Endothelial cell (in vitro differentiated cells): ENCODE data around the gene AHCYL1. TPM values are rescaled to one million over a fixed set of nuclear protein-coding genes. Genes with fewer than 3 reads are reported as not detected.

Experiments
- DNase-seq: peaks from one replicate; pipeline ENCODE4 v3.0.0; 2021; ENCODE audit warnings: low spot score
- H3K27ac Mint-ChIP-seq: one replicate; pipeline ENCODE4 v1.8.0; 2021; ENCODE audit warnings: mixed read lengths, inconsistent platforms; ENCODE audit not compliant: unreplicated experiment
- H3K27me3 Mint-ChIP-seq: one replicate; pipeline ENCODE4 v1.8.0; 2021; ENCODE audit warnings: mild to moderate bottlenecking, moderate library complexity, mixed read lengths, inconsistent platforms; ENCODE audit not compliant: unreplicated experiment
- H3K36me3 Mint-ChIP-seq: one replicate; pipeline ENCODE4 v1.8.0; 2021; ENCODE audit warnings: mild to moderate bottlenecking, low read depth, mixed read lengths, inconsistent platforms; ENCODE audit not compliant: unreplicated experiment
- H3K4me1 Mint-ChIP-seq: one replicate; pipeline ENCODE4 v1.8.0; 2021; ENCODE audit warnings: mild to moderate bottlenecking, mixed read lengths, inconsistent platforms; ENCODE audit not compliant: unreplicated experiment
- H3K4me3 Mint-ChIP-seq: one replicate; pipeline ENCODE4 v1.8.0; 2021; ENCODE audit warnings: mild to moderate bottlenecking, mixed read lengths, inconsistent platforms; ENCODE audit not compliant: unreplicated experiment
- H3K9me3 Mint-ChIP-seq: one replicate; pipeline ENCODE4 v1.8.0; 2021; ENCODE audit warnings: mixed read lengths, inconsistent platforms; ENCODE audit not compliant: unreplicated experiment
- total RNA-seq: library from RNA; stranded (reverse); fragmentation: NEBNext Ultra II Directional; extraction: Animal tissue kit (Norgen Biotek cat#: 25700); gene quantifications from one replicate; pipeline ENCODE4 v1.2.1, GENCODE V29; 2021; ENCODE audit not compliant: unreplicated experiment
- TF ChIP-seq, protein P1 (sequence below): fragments of 200-600 bp; sonication (generic); IDR thresholded peaks from one replicate; pipeline ENCODE4 v1.5.0; 2021; ENCODE audit warnings: antibody characterized with exemption; ENCODE audit not compliant: unreplicated experiment

The AHCYL1 gene
- total RNA-seq, 1 donor from 2014 or later, result 63.7 TPM

DNA sequence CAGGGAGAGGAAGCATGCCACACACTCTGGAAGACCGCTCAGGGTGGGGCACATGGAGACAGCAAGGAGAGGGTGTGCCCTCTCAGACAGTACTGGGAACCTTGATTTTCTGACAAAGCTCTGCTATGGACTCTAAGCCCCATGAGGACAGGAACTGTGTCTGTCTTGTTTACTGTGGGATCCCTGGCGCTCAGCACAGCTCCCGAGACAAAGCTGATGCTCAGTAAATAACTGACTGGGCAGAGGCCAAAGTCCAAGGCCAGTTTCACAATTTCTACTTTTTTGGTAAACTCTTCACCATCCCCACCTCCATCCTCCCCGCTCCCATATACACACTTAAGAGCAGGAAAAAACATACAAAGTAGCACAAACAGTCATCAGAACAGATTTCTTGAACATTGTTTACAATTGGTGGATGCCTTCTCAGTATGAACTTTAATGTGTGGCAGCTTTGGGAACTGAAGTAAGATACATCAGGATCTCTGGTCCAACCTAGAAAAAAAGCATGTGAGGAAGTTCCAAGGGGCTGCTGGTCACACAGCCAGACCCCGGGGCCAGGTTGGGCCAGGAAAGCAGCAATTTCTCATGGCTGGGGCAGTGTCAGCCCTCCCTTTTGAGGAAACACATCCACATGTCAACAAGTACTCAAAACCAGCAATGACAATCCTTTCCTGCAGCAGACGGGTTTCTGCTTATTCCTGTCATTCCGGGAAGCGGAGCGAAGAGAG is 5.6 kb upstream of the AHCYL1 start:
- no peaks in the 10 kb centered on the region for H3K9me3 Mint-ChIP-seq
- no peak for DNase-seq
- peaks cover 18% of the 10 kb centered on the region for H3K4me1 Mint-ChIP-seq
- TF ChIP-seq, protein P1, sequence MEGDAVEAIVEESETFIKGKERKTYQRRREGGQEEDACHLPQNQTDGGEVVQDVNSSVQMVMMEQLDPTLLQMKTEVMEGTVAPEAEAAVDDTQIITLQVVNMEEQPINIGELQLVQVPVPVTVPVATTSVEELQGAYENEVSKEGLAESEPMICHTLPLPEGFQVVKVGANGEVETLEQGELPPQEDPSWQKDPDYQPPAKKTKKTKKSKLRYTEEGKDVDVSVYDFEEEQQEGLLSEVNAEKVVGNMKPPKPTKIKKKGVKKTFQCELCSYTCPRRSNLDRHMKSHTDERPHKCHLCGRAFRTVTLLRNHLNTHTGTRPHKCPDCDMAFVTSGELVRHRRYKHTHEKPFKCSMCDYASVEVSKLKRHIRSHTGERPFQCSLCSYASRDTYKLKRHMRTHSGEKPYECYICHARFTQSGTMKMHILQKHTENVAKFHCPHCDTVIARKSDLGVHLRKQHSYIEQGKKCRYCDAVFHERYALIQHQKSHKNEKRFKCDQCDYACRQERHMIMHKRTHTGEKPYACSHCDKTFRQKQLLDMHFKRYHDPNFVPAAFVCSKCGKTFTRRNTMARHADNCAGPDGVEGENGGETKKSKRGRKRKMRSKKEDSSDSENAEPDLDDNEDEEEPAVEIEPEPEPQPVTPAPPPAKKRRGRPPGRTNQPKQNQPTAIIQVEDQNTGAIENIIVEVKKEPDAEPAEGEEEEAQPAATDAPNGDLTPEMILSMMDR, result no peak
- H3K4me3 Mint-ChIP-seq, result no peak overlapping the region
- H3K27me3 Mint-ChIP-seq, result peaks cover 2% of the 10 kb centered on the region
- H3K27ac Mint-ChIP-seq, result no peak overlapping the region
- no peaks in the 10 kb centered on the region for H3K36me3 Mint-ChIP-seq

- H3K36me3 Mint-ChIP-seq, result no peaks in the 10 kb centered on the region
- peaks cover 2% of the 10 kb centered on the region for H3K27me3 Mint-ChIP-seq
- no peak for DNase-seq
- H3K4me1 Mint-ChIP-seq, result peaks cover 18% of the 10 kb centered on the region
- H3K27ac Mint-ChIP-seq, result no peak overlapping the region
- no peaks in the 10 kb centered on the region for H3K9me3 Mint-ChIP-seq
- H3K4me3 Mint-ChIP-seq, result no peak overlapping the region
- TF ChIP-seq, protein P1, result no peak
These were observed 5.0 kb upstream of the AHCYL1 start for GRCh38 chr1:109979489-109980091.

GRCh38 chr1:109980324-109981003 is 4.1 kb upstream of the AHCYL1 start:
- peaks cover 21% of the 10 kb centered on the region for H3K4me1 Mint-ChIP-seq
- H3K27ac Mint-ChIP-seq, result no peak overlapping the region
- H3K4me3 Mint-ChIP-seq, result no peak overlapping the region
- no peaks in the 10 kb centered on the region for H3K36me3 Mint-ChIP-seq
- TF ChIP-seq, protein P1, result peak; percentile 33
- peak; percentile 41 for DNase-seq
- peaks cover 2% of the 10 kb centered on the region for H3K27me3 Mint-ChIP-seq
- H3K9me3 Mint-ChIP-seq, result no peaks in the 10 kb centered on the region

DNA sequence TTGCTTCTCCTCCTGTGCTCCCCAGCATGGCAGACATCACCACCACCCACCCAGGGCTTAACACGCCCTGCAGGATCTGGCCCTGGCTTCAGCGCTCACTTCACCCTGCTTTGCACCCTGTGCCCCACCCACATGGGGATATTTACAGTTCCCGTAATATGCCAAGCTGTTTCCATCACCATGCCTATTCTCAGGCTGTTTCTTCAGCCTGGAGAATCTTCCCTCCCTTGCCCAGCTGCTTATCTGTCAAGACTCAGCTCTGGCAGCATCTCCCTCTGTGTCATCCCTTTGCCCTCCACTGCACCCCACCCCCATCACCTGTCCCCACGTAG is 3.6 kb upstream of the AHCYL1 start:
- no peaks in the 10 kb centered on the region for H3K36me3 Mint-ChIP-seq
- DNase-seq, result no peak
- no peak overlapping the region for H3K27ac Mint-ChIP-seq
- no peaks in the 10 kb centered on the region for H3K9me3 Mint-ChIP-seq
- no peak overlapping the region for H3K4me3 Mint-ChIP-seq
- peaks cover 2% of the 10 kb centered on the region for H3K27me3 Mint-ChIP-seq
- TF ChIP-seq, protein P1, result no peak
- peaks cover 26% of the 10 kb centered on the region for H3K4me1 Mint-ChIP-seq
